Right lobe of liver (tissue), 6 donors: ENCODE data around the gene CELF4. TPM values are rescaled to one million over a fixed set of nuclear protein-coding genes. Genes with fewer than 3 reads are reported as not detected.

ENCODE experiments used
- ATAC-seq, 4 donors: fragments of 200-7000 bp; cut with Tn5 transposase; one replicate each; pipeline ENCODE4 v1.9.1; 2020; ENCODE audit warnings: mild to moderate bottlenecking in 4 of 4, moderate library complexity in 4 of 4
- DNase-seq, 3 donors: peaks; one replicate each; pipeline ENCODE4 v3.0.0-alpha.2; 2020
- H3K27ac ChIP-seq, 3 donors: fragments of 200-600 bp; one replicate each; pipeline ENCODE4 v1.8.0; 2022
- H3K27me3 ChIP-seq, 2 donors: fragments of 200-600 bp; one replicate each; pipeline ENCODE4 v1.8.0; 2022
- H3K36me3 ChIP-seq, 4 donors: fragments of 200-600 bp; sonication (generic) in 1 of 4; one replicate each; pipeline versions ENCODE4 v1.5.1 to v1.8.0; 2017 to 2022; ENCODE audit warnings: control low read depth in 1 of 4
- H3K4me1 ChIP-seq, 4 donors: fragments of 200-600 bp; sonication (generic) in 1 of 4; one replicate each; pipeline versions ENCODE4 v1.5.1 to v1.8.0; 2017 to 2022; ENCODE audit warnings: control low read depth in 1 of 4
- H3K4me3 ChIP-seq, 3 donors: fragments of 200-600 bp; one replicate each; pipeline ENCODE4 v1.8.0; 2022
- H3K9me3 ChIP-seq, 4 donors: fragments of 200-600 bp; sonication (generic) in 1 of 4; one replicate each; pipeline versions ENCODE4 v1.5.1 to v1.8.0; 2017 to 2022; ENCODE audit warnings: control low read depth in 1 of 4
- CTCF ChIP-seq, 4 donors: fragments of 200-600 bp in 3 of 4; fragments of 450-650 bp in 1 of 4; IDR thresholded peaks; one replicate each; pipeline versions ENCODE4 v1.5.1 to v1.8.0; 2016 to 2022; ENCODE audit warnings: antibody characterized with exemption in 4 of 4, mild to moderate bottlenecking in 2 of 4
- POLR2A ChIP-seq: fragments of 450-650 bp; IDR thresholded peaks from one replicate; pipeline ENCODE4 v1.6.1; 2017; ENCODE audit warnings: antibody characterized with exemption, mild to moderate bottlenecking
- whole genome bisulfite sequencing: methylation state at CpG from one replicate; pipeline ENCODE4 v1.1.6; 2018; ENCODE audit warnings: low coverage, low lambda C conversion rate; ENCODE audit not compliant: insufficient coverage; ENCODE audit errors: missing lambda C conversion rate; 5-methylcytosine and 5-hydroxymethylcytosine counted together
- intact Hi-C, 2 donors: fragments of 100-400 bp; cut with DNase I; formaldehyde crosslinking; loops; one replicate each; pipeline versions ENCODE4 v1.11.2 to v1.14.1; 2022
- total RNA-seq, 6 experiments: library from RNA; depleted of rRNA in 2 of 6; stranded (reverse); fragments of >200 nt in 2 of 6; fragmentation: NEBNext Ultra II Directional in 3 of 6; extraction: Animal tissue kit (Norgen Biotek cat#: 25700) in 3 of 6; gene quantifications; one replicate each; pipeline versions ENCODE4 v1.1.0 to v1.2.4, GENCODE V29; 2016 to 2023
- donor health status: DM: no; HTN: yes; CAD: no.
- donor health status: DM: no; HTN: no; CAD: no.
- donor health status: DM: no; HTN: no; CAD: no.
- donor health status: DM: no; HTN: yes; CAD: no.
- donor health status: DM: no; HTN: yes; CAD: no.

CELF4 gene
- total RNA-seq, 6 experiments from 2014 or later, result 0.06 TPM; not detected in 5

DNA sequence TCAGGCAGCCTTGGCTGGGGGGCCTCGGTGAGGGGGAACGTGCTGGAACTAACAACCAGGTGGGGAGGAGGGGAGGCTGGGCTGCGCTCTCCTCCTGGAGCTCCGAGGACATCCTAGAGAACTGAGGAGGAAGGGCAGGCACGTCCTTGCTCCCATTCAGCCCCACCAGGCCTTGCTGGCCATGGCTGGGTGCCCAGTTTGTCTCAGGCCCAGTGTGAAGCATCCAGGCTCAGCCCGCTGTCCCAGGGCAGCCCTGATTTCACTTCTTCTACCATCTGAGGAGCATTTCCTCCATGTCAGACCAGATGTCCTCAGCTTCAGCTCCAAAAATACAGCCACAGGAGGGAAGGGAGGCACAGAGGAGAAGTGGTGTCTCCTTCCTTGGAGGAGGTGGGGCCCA lies 125.4 kb downstream of the CELF4 start:
- Histone ChIP-seq H3K27me3 (no peaks in the 10 kb centered on the region), H3K36me3 (no peaks in the 10 kb centered on the region), H3K9me3 (no peaks in the 10 kb centered on the region), H3K4me3 (no peak overlapping the region), H3K27ac (no peak overlapping the region), H3K4me1 (no peaks in the 10 kb centered on the region)
- TF ChIP-seq CTCF (IDR thresholded peaks at IDR 0.05) (no peak), POLR2A (no peak)
- 100% methylated on average over 1 of the region's 6 CpGs for WGBS
- ATAC-seq, result no peak
- intact Hi-C loops, result loop anchor here in 1 of 2 donors (10.0 kb wide), 1 partner anchor 105 kb away; no protein-coding TSS in a partner anchor
- DNase-seq, result no peak

- no peaks in the 10 kb centered on the region for H3K27me3 ChIP-seq
- no peaks in the 10 kb centered on the region for H3K36me3 ChIP-seq
- no peaks in the 10 kb centered on the region for H3K4me1 ChIP-seq
- no peak for DNase-seq
- peak in 1 of 4 donors; percentile 63 for ATAC-seq
- WGBS, result 66% methylated on average over 4 of the region's 7 CpGs
- TF ChIP-seq CTCF (IDR thresholded peaks at IDR 0.05), result no peak
- TF ChIP-seq POLR2A, result no peak
- intact Hi-C loops, result no loop called here
- H3K27ac ChIP-seq, result no peak overlapping the region
- no peaks in the 10 kb centered on the region for H3K9me3 ChIP-seq
- H3K4me3 ChIP-seq, result no peak overlapping the region
Measured at GRCh38 chr18:37438417-37439180, 127.0 kb downstream of the CELF4 start.

- Histone ChIP-seq H3K9me3 (no peaks in the 10 kb centered on the region), H3K4me3 (no peak overlapping the region), H3K27me3 (no peaks in the 10 kb centered on the region), H3K36me3 (no peaks in the 10 kb centered on the region), H3K4me1 (no peaks in the 10 kb centered on the region), H3K27ac (no peak overlapping the region)
- intact Hi-C loops, result no loop called here
- TF ChIP-seq CTCF (IDR thresholded peaks at IDR 0.05), result no peak
- no peak for TF ChIP-seq POLR2A
- ATAC-seq (no peak), DNase-seq (no peak)
- WGBS, result 36% methylated on average over 13 of the region's 15 CpGs
Measured at GRCh38 chr18:37435996-37436395, 129.6 kb downstream of the CELF4 start.

DNA sequence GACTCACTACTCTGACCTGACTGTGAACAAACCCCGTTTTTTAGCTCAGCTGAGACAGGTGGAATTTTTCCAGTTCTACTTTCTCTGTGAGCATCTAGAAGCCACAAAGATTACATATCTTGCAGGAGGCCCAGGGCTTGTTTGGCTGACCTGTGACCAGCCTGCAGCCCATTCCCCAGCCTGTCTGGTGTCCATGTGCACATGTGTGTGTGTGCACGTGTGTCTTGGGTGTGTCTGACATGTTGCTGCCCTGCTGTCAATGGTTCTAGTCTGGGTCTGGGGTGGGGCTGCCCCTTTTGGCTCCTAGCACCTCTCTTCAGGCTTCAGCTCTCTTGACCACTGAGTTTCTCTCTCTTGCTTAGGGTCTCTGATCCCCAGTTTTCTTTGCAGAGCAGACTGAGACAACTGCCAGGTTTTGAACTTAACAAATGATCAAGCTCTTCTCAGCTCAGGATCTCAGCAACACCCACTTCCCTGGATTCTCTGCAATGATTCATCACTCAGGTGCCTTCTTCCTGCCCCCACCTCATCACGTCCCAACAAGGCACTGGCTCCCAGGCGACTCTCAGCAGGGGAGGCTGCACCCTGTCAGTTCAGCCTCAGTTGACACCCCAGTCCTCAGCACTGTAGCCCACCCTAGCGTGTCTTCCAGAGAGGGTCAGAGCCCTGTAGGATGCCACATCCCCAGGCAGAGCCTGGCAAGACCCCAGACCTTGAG lies 130.3 kb downstream of the CELF4 start:
- Histone ChIP-seq H3K27ac (no peak overlapping the region), H3K4me3 (no peak overlapping the region), H3K27me3 (no peaks in the 10 kb centered on the region), H3K9me3 (no peaks in the 10 kb centered on the region), H3K36me3 (no peaks in the 10 kb centered on the region), H3K4me1 (no peaks in the 10 kb centered on the region)
- ATAC-seq (no peak), DNase-seq (no peak)
- no peak for TF ChIP-seq CTCF (IDR thresholded peaks at IDR 0.05)
- TF ChIP-seq POLR2A, result no peak
- 39% methylated on average over 4 of the region's 5 CpGs for WGBS
- intact Hi-C loops, result no loop called here
